Astrocyte (in vitro differentiated cells and primary cell): ENCODE data around the gene TCEAL4.

ENCODE experiments used
- CTCF ChIP-seq: IDR thresholded peaks from 2 replicates; pipeline ENCODE4 v1.5.1; 2011; ENCODE audit warnings: low read depth, mild to moderate bottlenecking, inconsistent platforms, low read length, moderate library complexity; ENCODE audit not compliant: insufficient read depth
- EZH2 ChIP-seq: IDR thresholded peaks from 2 replicates; pipeline ENCODE4 v1.6.1; 2012; ENCODE audit warnings: mild to moderate bottlenecking, low read length, inconsistent platforms; ENCODE audit not compliant: insufficient read depth

GRCh38 chrX:103610282-103610681 lies 25.0 kb downstream of the TCEAL4 start:
- TF ChIP-seq CTCF (no peak), EZH2 (no peak)
